OCI-LY3 (cell line): ENCODE data around the gene SERPINB5.

Experiments
- CTCF ChIP-seq: fragments of 200-600, 300-600 bp; sonication (generic); IDR thresholded peaks from 2 replicates; pipeline ENCODE4 v1.5.1; 2014; ENCODE audit warnings: antibody characterized with exemption, low read length, low read depth
- EZH2phosphoT487 ChIP-seq: fragments of 200-600 bp; shearing (Covaris generic); IDR thresholded peaks from 2 replicates; pipeline ENCODE4 v1.6.1; 2018; ENCODE audit warnings: antibody characterized with exemption, mixed run types, low read depth

DNA sequence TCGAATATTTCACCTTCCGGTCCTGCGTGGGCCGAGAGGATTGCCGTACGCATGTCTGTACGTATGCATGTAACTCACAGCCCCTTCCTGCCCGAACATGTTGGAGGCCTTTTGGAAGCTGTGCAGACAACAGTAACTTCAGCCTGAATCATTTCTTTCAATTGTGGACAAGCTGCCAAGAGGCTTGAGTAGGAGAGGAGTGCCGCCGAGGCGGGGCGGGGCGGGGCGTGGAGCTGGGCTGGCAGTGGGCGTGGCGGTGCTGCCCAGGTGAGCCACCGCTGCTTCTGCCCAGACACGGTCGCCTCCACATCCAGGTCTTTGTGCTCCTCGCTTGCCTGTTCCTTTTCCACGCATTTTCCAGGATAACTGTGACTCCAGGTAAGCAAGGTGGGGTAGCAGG lies at the start of gene SERPINB5:
- no peak for TF ChIP-seq CTCF
- TF ChIP-seq EZH2phosphoT487: no peak
